Endothelial cell (in vitro differentiated cells): ENCODE data around the gene ZYX. TPM values are rescaled to one million over a fixed set of nuclear protein-coding genes. Genes with fewer than 3 reads are reported as not detected.

Experiments
- DNase-seq: peaks from one replicate; pipeline ENCODE4 v3.0.0; 2021; ENCODE audit warnings: low spot score
- H3K27ac Mint-ChIP-seq: one replicate; pipeline ENCODE4 v1.8.0; 2021; ENCODE audit warnings: mixed read lengths, inconsistent platforms; ENCODE audit not compliant: unreplicated experiment
- H3K27me3 Mint-ChIP-seq: one replicate; pipeline ENCODE4 v1.8.0; 2021; ENCODE audit warnings: mild to moderate bottlenecking, moderate library complexity, mixed read lengths, inconsistent platforms; ENCODE audit not compliant: unreplicated experiment
- H3K36me3 Mint-ChIP-seq: one replicate; pipeline ENCODE4 v1.8.0; 2021; ENCODE audit warnings: mild to moderate bottlenecking, low read depth, mixed read lengths, inconsistent platforms; ENCODE audit not compliant: unreplicated experiment
- H3K4me1 Mint-ChIP-seq: one replicate; pipeline ENCODE4 v1.8.0; 2021; ENCODE audit warnings: mild to moderate bottlenecking, mixed read lengths, inconsistent platforms; ENCODE audit not compliant: unreplicated experiment
- H3K4me3 Mint-ChIP-seq: one replicate; pipeline ENCODE4 v1.8.0; 2021; ENCODE audit warnings: mild to moderate bottlenecking, mixed read lengths, inconsistent platforms; ENCODE audit not compliant: unreplicated experiment
- H3K9me3 Mint-ChIP-seq: one replicate; pipeline ENCODE4 v1.8.0; 2021; ENCODE audit warnings: mixed read lengths, inconsistent platforms; ENCODE audit not compliant: unreplicated experiment
- CTCF ChIP-seq: fragments of 200-600 bp; sonication (generic); IDR thresholded peaks from one replicate; pipeline ENCODE4 v1.5.0; 2021; ENCODE audit warnings: antibody characterized with exemption; ENCODE audit not compliant: unreplicated experiment
- total RNA-seq: library from RNA; stranded (reverse); fragmentation: NEBNext Ultra II Directional; extraction: Animal tissue kit (Norgen Biotek cat#: 25700); gene quantifications from one replicate; pipeline ENCODE4 v1.2.1, GENCODE V29; 2021; ENCODE audit not compliant: unreplicated experiment

ZYX gene
- total RNA-seq, 1 donor from 2014 or later = 237 TPM

- Mint-ChIP-seq H3K27me3 (peaks cover 5% of the 10 kb centered on the region), H3K4me3 (no peak overlapping the region), H3K36me3 (no peaks in the 10 kb centered on the region), H3K4me1 (peaks cover 10% of the 10 kb centered on the region), H3K9me3 (no peaks in the 10 kb centered on the region), H3K27ac (no peak overlapping the region)
- no peak for TF ChIP-seq CTCF
- no peak for DNase-seq
Measured at GRCh38 chr7:143415742-143416397, 34.7 kb downstream of the ZYX start.

- Mint-ChIP-seq H3K36me3 (no peaks in the 10 kb centered on the region), H3K4me3 (no peak overlapping the region), H3K27ac (no peak overlapping the region), H3K27me3 (peaks cover 5% of the 10 kb centered on the region), H3K4me1 (peaks cover 10% of the 10 kb centered on the region), H3K9me3 (no peaks in the 10 kb centered on the region)
- DNase-seq = no peak
- TF ChIP-seq CTCF = peak; percentile 93
Measured at GRCh38 chr7:143416565-143417149, 35.5 kb downstream of the ZYX start.

GRCh38 chr7:143417734-143418383 lies 36.7 kb downstream of the ZYX start:
- Mint-ChIP-seq H3K4me1 (peaks cover 10% of the 10 kb centered on the region), H3K4me3 (no peak overlapping the region), H3K27ac (no peak overlapping the region), H3K36me3 (peaks cover 5% of the 10 kb centered on the region), H3K27me3 (peaks cover 3% of the 10 kb centered on the region), H3K9me3 (no peaks in the 10 kb centered on the region)
- DNase-seq = no peak
- TF ChIP-seq CTCF = no peak

GRCh38 chr7:143418681-143419458 lies 37.7 kb downstream of the ZYX start:
- H3K9me3 Mint-ChIP-seq = no peaks in the 10 kb centered on the region
- no peak for TF ChIP-seq CTCF
- H3K27ac Mint-ChIP-seq = no peak overlapping the region
- H3K27me3 Mint-ChIP-seq = peaks cover 1% of the 10 kb centered on the region
- H3K4me1 Mint-ChIP-seq = peaks cover 4% of the 10 kb centered on the region
- no peak overlapping the region for H3K4me3 Mint-ChIP-seq
- DNase-seq = no peak
- H3K36me3 Mint-ChIP-seq = peaks cover 8% of the 10 kb centered on the region
